GM18520 (cell line): Measurements from ENCODE around the gene CMSS1.
"Not testable (repeated sequence)": the region's sequence is repeated elsewhere in the genome, so short reads cannot be mapped to it uniquely, and the experiment has no call there.

Experiments
- ATAC-seq: cut with Tn5 transposase; IDR thresholded peaks from one replicate; pipeline ENCODE4 v1.9.1; 2021; ENCODE audit not compliant: unreplicated experiment

The CMSS1 gene

GRCh38 chr3:100075196-100075595 lies 257.5 kb downstream of the CMSS1 start:
- no peak for ATAC-seq

DNA sequence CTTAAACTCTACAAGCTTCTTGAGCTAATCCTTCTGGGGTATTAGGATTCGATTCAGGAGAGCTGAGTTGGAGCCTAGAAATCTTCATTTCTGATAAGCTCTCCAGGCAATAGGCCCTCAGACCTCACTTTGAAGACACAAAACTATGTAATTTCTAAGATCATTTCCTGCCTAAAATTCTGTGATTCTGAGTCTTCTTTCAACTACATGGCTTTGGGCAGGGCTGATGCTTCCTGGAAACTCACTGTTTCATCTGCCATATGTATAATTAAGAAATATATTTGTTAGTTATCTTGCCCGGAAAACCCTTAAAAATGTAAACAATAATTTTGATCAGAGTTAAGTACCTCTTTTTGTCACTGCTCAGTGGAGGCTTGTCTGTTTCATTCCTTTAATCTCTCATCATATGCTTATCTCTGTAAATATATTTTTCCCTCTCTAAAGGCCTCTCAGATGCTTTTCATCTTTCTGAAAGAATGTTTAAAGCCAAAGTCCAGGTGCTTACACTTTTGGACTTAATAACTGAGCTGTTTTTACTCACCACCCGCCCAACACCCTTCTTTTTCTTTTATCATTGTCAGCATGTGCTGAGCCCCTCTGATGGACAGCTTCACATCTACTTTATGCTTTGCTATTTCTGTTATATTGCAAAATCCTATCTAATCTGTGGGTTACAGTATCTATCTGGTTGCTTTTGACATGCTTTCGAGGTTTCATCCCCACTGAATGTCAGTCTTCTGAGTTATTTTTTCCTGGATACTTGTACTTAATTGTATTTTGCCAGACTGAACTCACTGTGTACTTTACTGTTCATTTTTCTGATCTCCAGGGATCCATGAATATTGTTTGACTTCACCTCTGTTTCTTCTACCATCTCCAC lies 258.4 kb downstream of the CMSS1 start:
- no peak for ATAC-seq

DNA sequence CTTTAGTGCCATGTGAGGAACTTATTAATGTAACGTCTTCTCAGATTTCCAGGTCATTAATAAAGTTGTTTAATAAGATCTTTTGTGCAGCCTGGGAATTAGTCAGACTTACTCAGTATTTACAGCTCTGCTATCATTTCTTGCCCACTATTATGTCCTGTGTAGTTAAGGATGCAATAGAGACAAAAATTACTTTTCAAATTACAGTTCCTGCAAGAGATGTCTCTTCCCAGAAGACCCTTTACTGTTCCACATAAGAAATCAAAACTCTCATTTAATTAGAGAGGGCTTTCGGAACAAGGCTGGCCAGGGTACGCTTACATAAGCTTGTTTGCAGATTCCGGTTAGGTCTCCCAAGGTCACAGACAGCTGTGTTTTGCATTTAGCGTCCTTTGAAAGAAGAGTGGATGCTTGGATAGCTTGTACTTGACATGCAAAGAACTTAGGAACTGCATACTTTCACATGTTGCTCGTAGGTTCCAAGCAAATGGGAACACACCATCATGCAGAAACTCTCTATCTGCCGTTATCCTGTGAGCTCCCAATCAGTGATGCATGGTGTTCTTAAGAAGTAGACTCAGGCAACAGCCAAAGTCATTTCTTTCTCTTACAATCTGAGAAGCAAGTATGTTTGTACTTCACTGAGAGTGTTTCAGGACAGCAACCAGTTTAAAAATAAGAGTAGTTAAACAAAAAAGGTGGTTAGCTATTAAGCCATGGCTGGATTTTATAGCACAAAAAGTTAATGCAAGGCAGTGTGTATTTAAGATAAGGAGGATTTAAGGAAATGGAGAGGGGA lies 259.3 kb downstream of the CMSS1 start:
- no peak for ATAC-seq

GRCh38 chr3:100079328-100079727 lies 261.7 kb downstream of the CMSS1 start:
- ATAC-seq: no peak

DNA sequence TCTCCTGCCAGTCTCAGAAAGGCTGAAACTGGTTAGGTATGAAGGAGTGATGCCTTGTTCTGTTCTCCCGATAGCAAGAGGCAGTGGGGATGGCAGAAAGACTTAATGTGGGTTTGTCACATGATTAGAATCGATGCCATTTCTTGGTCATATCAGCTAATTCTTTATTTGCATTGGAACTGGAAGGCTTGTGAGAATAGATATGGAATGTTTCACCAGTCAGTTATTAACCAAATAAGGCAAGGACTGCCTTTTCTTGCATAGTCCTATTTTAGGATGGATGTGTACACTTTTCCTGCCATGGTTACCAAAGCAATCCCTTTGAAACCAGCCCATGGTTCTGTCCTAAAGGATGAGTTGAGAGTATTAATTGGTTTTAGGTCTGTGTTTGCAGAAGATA lies 262.9 kb downstream of the CMSS1 start:
- no peak for ATAC-seq

GRCh38 chr3:100081311-100081710 lies 263.6 kb downstream of the CMSS1 start:
- ATAC-seq: no peak

- ATAC-seq: no peak
These were observed 264.5 kb downstream of the CMSS1 start for GRCh38 chr3:100081986-100082692.

GRCh38 chr3:100082714-100083113 lies 265.1 kb downstream of the CMSS1 start:
- no peak for ATAC-seq

GRCh38 chr3:100083209-100083608 lies 265.5 kb downstream of the CMSS1 start:
- ATAC-seq: no peak

- no peak for ATAC-seq
These were observed 266.6 kb downstream of the CMSS1 start for GRCh38 chr3:100084100-100084806.

GRCh38 chr3:100086401-100086800 lies 268.7 kb downstream of the CMSS1 start:
- ATAC-seq: no peak

- peak; percentile 96 for ATAC-seq
These were observed 269.5 kb downstream of the CMSS1 start for GRCh38 chr3:100087198-100087597.

DNA sequence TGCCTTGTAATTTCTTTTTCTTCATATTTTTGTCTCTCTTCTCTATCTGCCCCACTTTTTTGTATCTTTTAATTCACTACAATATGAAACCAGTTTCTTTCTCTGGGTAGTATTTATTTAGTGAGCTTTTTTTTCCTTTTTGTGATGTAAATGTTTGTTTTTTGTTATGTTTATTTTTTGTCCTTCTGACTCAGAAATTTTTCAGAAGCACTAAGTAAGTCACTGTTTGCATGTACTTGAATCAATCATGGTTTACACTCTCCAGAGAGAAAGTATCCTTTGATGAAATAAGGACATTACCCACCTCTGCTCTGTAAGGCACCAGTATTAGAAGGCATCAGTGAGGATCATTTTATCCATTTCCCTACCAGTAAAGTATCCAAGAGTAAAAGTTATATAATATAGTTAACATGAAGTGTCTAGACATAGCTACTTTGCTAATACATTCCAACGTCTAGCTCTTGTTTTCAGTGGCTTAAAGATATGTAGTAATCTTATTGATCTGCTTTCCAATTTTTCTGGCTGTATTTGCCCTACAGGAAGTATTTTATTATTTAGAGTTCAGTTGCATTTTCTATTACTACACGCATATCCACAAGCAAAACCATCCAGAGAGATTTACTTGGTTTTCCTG lies 271.2 kb downstream of the CMSS1 start:
- ATAC-seq: no peak

GRCh38 chr3:100089812-100090668 lies 272.4 kb downstream of the CMSS1 start:
- peak; percentile 40 for ATAC-seq

- no peak for ATAC-seq
These were observed 273.0 kb downstream of the CMSS1 start for GRCh38 chr3:100090669-100091005.

- no peak for ATAC-seq
These were observed 276.2 kb downstream of the CMSS1 start for GRCh38 chr3:100093831-100094230.

DNA sequence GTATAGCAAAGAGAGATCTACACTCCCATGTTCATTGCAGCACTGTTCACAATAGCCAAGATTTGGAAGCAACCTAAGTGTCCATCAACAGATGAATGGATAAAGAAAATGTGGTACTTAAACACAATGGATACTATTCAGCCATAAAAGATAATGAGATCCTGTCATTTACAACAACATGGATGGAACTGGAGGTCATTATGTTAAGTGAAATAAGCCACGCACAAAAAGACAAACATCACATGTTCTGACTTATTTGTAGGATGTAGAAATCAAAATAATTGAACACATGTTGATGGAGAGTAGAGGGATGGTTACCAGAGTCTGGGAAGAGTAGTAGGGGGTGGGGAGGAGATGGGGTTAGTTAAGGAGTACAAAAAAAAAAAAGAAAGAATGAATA lies 278.6 kb downstream of the CMSS1 start:
- not testable (repeated sequence) for ATAC-seq

DNA sequence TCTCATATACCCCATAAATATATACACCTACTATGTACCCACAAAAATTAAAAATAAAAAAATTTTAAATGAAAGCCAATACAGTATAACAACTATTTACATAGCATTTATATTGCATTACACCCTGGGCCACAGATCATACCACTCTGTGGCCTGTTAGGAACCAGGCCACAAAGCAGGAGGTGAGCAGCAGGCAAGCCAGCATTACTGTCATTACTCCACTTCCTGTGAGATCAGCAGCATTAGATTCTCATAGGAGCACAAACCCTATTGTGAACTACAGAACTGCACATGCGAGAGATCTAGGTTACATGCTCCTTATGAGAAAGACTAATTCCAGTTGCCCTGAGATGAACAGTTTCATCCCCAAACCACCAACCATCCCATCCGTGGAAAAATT lies 279.2 kb downstream of the CMSS1 start:
- no peak for ATAC-seq

DNA sequence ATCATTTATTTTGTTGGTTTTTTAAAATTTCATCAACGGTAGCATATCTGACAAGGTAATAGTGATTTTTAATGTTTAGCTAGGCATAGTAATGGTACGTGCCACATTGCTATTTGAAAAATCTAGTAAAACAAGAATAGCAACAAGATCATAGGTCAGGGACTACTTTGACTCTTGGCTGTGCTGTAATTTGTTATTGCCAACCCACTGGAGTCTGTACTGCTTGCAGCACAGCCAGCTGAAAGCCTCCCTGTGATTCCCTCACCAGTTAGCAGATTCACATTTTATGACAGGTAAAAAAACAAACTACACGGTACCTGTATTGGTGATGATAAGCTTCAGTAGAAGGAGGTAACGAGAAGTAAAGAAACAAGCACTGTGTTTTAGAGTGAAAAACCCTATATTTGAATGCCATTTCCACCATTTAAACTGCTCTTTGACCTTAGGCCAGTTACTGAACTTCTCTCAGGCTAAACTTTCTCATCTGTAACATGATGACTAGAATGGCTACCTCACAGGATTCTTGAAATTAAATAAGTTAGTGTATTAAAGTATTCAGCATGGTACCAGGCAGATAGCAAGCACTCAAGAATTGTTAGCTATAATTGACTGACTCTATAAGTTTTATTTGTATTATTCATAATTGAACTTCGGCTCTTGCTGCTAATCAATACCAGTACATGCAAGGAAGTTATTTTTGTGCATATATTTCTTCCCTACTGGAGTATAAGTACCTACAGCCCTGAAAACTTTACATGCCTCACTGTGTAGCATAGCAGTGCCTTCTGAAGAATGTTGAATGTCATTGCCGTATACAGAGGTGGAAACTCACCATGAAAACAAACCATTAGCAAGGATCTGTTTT lies 280.5 kb downstream of the CMSS1 start:
- ATAC-seq: no peak
